GM18508 (cell line): Measurements from ENCODE around the gene CABP5.
"Not testable (repeated sequence)": the region's sequence is repeated elsewhere in the genome, so short reads cannot be mapped to it uniquely, and the experiment has no call there.

Experiments used
- ATAC-seq: cut with Tn5 transposase; IDR thresholded peaks from one replicate; pipeline ENCODE4 v1.9.1; 2021; ENCODE audit warnings: moderate number of reproducible peaks; ENCODE audit not compliant: insufficient read depth, unreplicated experiment

Gene CABP5

DNA sequence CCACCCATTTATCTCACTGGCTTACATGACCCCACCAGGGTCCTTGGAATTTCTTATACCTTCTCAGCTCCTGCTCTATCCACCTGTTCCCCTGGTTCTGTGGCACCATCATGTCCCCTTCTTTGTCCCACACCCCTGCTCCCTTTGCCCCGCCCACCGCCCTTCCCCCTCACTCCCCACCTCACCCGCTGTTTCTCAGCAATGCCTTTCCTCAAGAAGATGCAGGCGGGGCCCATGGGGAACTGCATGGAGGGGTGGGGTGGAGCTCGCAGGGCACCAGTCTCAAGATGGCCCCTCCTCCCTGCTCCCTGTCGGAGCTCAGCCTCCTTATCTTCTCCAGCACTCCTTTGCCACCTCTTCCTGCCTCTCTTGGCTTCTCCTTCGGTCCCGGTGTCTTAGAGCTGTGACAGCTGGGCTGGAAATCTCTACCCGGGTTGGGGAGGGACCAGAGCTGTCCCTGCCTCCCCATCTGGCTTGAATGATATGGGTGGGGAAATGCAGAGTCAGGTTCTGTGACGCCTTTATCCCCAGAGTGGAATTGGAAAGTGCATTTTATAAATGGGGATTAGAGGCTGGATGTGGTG, at the start of gene CABP5:
Gene CABP5 (minus strand): TSS at position 405 of the 584 bp plus-strand sequence. CDS start 157 bp downstream, at position 248.
- ATAC-seq: no peak

DNA sequence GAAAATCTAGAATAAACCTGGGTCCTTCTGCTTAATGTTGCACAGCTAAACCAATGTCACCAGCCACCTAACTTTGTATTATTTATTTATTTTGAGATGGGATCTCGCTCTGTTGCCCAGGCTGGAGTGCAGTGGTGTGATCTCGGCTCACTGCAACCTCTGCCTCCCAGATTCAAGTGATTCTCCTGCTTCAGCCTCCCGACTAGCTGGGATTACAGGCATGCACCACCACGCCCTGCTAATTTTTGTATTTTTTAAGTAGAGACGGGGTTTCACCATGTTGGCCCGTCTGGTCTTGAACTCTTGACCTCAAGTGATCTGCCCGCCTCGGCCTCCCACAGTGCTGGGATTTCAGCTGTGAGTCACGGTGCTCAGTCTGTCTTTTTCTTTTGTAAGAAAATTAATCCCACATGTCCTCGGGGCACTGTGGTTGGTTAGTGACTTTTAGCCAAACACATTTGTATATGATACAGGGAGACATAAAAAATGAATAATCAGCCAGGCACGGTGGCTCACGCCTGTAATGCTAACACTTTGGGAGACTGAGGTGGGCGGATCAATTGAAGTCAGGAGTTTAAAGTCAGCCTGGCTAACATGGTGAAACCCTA, 47.3 kb upstream of the CABP5 start:
- not testable (repeated sequence) for ATAC-seq

DNA sequence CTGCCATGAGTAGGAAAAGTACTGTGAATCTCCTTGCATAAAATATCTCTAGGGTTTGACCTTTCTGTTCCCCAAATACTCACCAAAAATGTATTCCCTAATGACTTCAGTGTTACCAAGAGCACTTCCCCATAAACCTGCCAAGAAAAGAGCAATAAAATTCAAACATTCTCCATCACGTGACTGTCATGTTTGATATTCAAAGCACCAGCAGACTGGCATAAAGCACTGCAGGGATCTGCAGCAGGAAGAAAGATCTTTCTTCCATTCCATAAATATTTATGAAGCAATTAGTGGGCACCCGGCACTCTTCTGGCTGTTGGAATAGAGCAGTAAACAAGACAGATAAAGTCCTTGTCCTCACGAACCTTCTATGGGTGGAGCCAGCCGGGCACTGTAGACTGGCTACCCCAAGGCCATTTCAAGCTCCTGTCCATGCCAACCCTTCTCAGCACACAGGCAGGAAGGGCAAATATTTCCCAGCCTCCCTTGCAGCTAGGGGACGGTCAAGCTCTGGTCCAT, 46.5 kb upstream of the CABP5 start:
- ATAC-seq: no peak

DNA sequence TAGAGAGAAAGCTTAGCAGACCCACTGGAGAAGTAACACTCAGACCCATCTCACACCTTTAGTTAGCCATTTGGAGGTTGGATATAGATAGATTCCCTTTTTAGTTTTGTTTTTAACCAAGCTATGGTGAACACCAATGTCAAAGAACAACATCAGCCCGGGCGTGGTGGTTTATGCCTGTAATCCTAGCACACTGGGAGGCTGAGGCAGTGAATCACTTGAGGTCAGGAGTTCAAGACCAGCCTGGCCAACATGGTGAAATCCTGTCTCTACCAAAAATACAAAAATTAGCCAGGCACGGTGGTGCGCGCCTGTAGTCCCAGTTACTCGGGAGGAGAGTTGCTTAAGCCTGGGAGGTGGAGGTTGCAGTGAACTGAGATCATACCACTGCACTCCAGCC, 45.1 kb upstream of the CABP5 start:
- not testable (repeated sequence) for ATAC-seq

DNA sequence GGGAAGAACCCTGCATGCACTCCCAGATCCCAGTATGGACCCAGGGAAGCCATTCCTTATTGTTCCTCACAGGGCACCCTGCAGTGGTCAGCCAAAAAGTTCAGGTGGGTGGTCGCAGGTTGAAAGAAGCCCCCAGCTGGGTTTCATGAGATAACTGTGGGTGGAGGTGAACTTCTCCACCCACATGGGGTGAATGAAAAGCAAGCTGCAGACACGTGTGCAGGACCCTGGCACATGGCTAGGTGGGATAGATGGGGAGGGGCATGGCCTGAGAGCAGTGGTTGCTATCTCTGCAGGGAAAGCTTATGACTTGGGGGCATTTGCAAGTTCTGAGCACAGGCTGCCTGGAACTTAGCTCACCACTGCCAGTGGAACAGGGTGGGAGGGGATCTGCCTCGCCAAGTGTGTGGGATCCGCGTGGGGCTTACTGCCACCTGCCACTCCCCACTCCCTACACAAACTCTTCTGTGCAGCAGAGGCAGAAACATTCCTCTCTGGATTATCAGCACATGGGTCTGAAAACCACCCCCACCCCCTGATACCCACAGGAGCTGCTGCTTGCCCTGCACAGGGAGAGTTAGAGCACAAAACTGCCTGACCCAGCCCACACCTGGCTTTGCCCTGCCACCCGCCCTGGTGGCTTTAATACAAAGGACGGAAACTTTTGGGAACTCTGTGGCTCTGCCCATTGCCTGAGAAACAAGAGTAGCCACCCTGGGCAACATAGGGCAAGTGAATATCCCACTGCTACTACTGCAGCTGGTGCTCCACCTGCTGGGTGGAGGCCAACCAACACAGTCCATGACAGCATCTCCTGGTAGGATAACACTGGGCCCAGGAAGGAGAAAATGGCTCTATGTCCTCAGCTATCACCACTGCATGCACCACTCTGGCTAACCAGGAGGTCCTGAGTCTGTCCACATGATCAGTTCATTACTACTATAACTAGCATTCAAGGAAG, 42.3 kb upstream of the CABP5 start:
- no peak for ATAC-seq

DNA sequence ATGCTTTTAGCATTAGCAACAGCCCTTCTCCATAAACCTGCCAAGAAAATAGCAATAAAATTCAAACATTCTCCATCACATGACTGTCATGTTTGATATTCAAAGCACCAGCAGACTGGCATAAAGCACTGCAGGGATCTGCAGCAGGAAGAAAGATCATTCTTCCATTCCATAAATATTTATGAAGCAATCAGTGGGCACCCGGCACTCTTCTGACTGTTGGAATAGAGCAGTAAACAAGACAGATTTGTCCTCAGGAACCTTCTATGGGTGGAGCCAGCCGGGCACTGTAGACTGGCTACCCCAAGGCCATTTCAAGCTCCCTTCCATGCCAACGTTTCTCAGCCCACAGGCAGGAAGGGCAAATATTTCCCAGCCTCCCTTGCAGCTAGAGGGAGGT, 41.2 kb upstream of the CABP5 start:
- ATAC-seq: no peak

DNA sequence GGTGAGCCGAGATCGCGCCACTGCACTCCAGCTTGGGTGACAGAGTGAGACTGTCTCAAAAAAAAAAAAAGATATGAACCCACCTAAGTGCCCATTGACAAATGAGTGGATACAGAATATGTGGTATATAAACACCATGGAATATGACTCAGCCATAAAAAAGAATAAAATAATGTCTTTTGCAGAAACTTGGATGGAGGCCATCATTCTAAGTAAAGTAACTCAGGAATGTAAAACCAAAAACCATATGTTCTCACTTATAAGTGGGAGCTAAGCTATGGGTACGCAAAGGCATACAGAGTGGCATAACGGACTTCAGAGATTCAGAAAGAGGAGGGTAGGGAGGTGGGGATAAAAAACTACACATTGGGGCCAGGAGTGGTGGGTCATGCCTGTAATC, 37.2 kb upstream of the CABP5 start:
- no peak for ATAC-seq

DNA sequence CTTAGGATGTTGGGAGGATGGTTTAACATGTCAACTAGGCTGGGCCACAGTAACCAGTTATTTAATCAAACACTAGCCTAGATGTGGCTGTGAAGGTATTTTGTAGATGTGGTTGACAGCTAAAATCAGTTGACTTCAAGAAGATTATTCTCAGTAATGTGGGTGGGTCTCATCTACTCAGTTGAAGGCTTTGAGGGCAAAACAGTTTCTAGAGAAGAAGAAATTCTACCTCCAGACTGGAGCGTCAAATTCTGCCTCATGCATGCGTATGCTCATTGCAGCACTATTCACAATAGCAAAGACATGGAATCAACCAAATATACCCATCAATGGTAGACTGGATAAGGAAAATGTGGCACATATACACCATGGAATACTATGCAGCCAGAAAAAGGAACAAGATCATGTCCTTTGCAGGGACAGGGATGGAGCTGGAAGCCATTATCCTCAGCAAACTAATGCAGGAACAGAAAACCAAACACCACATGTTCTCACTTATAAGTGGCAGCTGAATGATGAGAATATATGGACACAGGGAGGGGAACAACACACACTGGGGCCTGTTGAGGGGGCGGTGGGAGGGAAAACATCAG, 26.4 kb upstream of the CABP5 start:
- not testable (repeated sequence) for ATAC-seq

DNA sequence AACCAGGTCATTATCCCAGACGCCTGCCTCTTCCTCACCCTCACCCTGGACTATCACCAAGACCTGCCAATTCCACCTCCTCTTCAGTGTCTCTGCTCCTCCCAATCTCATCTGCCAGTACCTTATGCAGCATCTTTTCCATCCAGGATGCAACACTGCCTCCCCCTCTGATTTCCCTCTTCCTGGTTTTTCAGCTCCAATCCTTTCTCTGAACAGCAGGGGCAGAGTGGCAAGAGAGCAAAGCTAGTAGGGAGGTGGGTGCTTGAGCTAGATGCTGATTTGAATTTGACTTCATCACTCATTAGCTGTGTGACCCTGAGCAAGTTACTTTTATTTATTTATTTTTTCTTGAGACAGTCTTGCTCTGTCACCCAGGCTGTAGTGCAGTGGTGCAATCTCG, 25.6 kb upstream of the CABP5 start:
- no peak for ATAC-seq

DNA sequence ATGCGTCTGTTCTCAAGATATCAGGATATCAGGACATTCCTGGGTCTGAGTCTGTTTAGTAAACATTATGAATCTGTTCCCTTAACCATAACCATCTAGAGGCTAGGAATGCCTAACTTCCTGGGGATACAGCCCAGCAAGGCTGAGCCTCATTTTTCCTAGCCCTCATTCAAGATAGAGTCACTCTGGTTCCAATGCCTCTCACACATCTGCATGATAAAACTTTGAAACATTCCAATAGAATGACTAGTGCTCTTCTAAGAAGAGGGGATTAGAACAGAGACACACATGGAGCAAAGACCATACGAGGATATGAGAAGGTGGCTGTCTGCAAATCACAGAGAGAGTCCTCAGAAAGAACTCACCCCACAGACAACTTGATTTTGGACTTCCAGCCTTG, 20.6 kb upstream of the CABP5 start:
- no peak for ATAC-seq

DNA sequence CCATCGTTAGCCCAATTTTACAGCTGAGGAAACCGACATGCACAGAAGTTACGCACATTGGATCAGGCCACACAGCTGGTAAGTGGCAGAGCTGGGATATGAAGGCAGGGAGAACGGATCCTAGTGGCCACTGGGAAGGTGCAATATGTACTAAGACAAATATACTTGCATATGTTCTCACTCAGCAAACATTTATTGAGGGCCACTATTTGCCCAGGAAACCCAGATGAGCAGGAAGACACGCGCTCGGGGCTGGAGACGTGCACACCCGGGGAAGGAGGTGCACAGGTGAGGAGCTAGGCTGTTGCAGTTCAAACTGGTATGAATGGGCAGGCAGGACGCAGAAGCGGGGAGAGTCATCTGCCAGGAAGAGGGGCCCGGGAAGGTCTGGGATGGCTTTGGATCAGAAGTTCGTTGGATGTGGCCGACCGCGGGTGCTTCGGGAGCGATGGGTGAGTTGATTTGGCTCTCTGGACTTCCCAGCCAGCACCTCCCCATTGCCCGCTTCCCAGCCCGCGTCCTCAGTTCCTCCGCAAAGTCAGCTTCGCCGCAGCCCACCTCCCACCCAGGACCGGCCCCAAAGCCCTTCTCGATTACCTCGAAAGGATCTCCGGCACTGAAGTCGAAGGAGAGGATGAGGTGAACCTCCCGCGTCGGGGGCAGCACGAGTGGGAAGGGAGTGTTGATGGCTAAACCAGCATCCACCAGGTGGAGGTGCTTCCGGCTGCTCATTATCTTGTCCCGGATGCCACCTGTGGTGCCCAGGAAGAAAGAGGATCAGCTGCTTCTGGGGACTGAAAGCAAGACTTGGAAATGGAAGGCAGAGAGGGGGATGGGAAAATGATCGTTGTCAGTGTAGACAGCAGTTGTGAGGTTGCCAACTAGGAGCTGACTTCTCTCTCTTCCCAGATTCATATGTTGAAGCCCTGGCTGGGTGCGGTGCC, 17.8 kb upstream of the CABP5 start:
- ATAC-seq: no peak

DNA sequence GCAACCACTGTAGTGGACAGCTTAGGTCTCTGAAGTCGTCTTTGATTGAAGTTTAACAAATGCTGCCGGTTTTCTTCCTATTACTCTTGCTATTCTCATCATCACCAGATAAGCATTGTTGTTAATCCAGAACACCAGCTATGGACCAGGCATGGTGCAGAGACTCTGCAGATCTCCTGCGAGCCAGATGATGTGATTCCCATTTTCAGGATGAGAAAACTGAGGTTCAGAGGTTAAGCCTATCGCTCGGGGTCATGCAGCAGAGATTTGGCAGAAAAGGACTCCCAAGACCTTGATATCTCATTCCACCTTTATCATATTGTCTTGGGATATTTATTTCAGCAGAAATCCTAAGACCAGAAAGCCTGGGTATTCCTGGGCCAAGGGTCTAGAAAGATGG, 16.5 kb upstream of the CABP5 start:
- ATAC-seq: no peak

DNA sequence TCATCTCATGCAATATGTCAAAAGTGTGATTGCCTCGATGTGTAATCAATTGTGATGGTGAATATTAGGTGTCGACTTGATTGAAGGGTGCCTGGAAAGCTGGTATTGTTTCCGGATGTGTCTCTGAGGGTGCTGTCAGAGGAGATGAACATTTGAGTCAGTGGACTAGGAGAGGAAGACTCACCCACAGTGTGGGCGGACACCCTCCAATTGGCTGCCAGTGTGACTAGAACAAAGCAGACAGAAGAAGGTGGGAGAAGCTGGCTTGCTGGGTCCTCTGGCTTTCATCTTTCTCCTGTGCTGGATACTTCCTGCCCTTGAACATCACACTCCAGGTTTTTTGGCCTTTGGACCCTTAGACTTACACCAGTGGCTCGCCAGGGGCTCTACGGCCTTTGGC, 15.5 kb upstream of the CABP5 start:
- no peak for ATAC-seq

DNA sequence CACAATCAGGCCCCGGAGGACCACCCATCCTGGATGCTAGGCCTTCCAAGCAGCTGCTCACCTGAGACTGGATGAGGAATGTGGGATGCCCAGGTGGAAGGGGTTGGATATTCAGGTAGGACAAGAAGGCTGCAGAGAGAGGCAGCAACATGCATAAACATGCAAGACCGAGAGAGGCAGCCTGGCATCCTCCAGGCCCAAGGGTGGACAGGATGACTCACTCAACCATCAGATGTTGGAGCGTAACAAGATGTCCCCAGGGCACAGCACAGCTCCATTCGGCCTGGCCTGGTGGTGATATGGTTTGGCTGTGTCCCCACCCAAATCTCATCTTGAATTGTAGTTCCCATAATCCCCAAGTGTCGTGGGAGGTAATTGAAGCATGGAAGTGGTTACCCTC, 10.0 kb upstream of the CABP5 start:
- no peak for ATAC-seq

DNA sequence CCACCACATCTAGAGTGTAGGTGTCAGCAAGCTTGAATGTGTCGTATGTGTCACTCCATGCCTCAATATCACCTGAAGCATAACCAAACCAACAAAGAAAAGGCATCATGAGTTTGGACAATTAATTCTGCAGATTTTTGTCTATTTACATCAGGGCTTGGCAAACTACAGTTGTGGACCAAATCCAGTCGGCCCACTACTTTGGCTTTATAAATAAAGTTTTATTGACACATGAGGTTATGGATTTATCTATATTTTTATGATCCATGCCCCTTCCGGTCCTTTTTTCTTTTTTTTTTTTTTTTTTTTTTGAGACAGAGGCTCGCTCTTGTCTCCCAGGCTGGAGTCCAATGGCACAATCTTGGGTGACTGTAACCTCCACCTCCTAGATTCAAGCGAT, 9.2 kb upstream of the CABP5 start:
- no peak for ATAC-seq

DNA sequence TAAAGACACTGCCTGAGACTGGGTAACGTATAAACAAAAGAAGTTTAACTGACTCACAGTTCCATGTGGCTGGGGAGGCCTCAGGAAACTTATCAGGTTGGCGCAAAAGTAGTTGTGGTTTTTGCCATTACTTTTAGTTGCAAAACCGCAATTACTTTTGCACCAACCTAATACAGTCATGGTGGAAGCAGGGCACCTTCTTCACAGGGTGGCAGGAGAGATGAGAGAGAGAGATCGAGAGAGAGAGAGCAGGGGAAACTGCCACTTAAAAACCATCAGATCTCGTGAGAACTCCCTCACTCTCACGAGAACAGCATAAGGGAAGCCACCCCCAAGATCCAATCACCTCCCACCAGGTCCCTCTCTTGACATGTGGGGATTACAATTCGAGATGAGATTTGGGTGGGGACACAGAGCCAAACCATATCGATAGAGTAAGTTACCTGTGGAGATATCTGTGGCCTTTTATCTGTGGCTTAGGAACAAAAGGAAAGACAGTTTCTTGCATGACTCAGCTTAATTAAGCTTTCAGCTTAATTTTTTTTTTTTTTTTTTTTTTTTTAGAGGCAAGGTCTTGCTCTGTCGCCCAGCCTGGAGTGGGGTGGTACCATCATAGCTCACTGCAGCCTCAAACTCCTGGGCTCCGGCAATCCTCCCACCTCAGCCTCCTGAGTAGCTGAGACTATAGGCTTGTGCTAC, 7.6 kb upstream of the CABP5 start:
- no peak for ATAC-seq

DNA sequence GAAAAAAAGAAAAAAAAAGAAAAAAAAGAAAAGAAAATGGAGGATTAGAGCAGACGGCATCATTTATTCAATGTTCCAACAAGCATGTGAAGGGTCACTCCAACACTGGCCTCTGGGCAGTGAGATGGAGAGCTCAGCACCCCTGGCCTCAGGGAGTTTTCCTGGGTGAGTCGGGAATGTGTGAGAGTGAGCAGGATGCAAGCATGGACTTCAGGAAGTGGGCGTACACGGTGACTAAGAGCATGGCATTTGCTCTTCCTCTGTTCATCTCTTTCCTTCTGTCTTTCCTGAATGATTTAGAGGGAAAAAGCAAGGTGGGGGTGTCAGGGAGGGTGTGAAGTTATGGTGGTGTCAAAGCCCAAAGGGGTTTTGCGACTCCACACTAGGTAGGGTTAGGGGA, 682 bp upstream of the CABP5 start:
- no peak for ATAC-seq

DNA sequence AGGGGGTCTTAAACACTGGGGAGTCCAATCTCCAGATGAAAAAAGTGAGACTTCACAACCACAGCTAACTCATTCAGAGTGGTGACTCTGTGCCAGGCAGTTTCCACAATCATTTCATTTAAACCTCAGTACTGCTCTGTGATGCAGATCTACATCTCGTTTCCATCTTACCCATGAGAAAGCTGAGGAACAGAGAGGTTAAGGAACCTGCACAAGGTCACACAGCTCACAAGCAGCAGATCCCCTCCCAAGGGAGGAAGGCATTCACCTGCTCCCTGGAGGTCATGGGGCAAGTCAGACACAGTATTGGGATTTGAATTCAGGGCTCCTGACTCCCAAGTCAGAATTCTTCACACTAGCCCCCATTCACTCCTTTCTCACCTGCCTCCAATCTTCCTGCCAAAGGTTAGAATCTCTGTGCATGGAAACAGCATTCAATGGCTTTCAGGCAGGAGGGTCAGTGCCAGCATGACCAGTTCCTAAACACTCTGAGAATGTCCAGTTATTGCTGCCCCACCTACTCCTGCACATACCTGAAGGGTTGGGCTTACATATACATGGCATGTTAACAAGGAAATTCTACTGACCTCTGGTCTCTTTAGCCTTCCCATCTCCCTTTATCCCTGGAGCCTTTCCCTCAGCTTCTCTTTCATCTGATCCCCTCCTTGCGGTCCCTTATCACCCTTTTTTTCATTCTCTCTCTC, 1.9 kb downstream of the CABP5 start:
- ATAC-seq: no peak

DNA sequence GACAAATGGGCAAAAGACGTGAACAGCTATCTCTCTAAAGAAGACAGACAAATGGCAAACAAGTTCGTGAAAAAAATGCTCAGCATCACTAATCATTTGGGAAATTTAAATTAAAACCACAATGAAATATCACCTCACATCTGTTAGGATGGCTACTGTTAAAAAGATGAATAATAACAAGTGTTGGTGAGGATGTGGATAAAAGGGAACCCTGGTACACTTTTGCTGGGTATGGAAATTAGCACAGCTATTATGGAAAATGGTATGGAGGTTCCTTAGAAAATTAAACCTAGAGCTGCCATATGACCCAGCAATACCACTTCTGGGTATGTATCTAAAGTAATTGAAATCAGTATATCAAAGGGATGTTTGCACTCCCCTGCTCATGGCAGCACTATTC, 7.1 kb downstream of the CABP5 start:
- ATAC-seq: no peak
